ENCODE data around the gene PCDHB5.
A peak's percentile ranks its signal among the peaks of the same experiment; 100 is the strongest.
"Not testable (repeated sequence)": the region's sequence is repeated elsewhere in the genome, so short reads cannot be mapped to it uniquely, and the experiment has no call there.

Gene PCDHB5

GRCh38 chr5:141155540-141156374 lies 20.8 kb downstream of the PCDHB5 start:
- H4K20me1 ChIP-seq (ENCODE audit: insufficient read depth, low read length) = no peaks in the 10 kb centered on the region
- no peak overlapping the region for H3K27ac ChIP-seq (ENCODE audit: low read length)
- H3K9me2 ChIP-seq (replicated peaks; ENCODE audit: insufficient read depth, low read length) = no peaks in the 10 kb centered on the region
- H2AFZ ChIP-seq (ENCODE audit: low read length) = no peak overlapping the region
- H3K4me1 ChIP-seq (ENCODE audit: low read length) = no peaks in the 10 kb centered on the region
- TF ChIP-seq CTCF (IDR thresholded peaks at IDR 0.05; ENCODE audit: low read length) (peak; percentile 43), EZH2 (optimal IDR thresholded peaks at IDR 0.05; ENCODE audit: low read depth, low read length) (no peak), EZH2phosphoT487 (IDR thresholded peaks at IDR 0.05; ENCODE audit: low read length) (no peak)
- no peaks in the 10 kb centered on the region for H3K27me3 ChIP-seq (replicated peaks; ENCODE audit: insufficient read depth, low read length)
- H3F3A ChIP-seq (ENCODE audit: insufficient read depth, low read length) = no peaks in the 10 kb centered on the region
- no peak overlapping the region for H3K9ac ChIP-seq (ENCODE audit: low read length)
- no peaks in the 10 kb centered on the region for H3K9me3 ChIP-seq (replicated peaks; ENCODE audit: insufficient read depth, low read length)
- DNase-seq = no peak
- H3K36me3 ChIP-seq (replicated peaks; ENCODE audit: insufficient read depth, low read length) = no peaks in the 10 kb centered on the region
- no peaks in the 10 kb centered on the region for H3K79me2 ChIP-seq (ENCODE audit: low read length)
- H3K4me3 ChIP-seq (ENCODE audit: low read length) = no peak overlapping the region
- no peak overlapping the region for H3K4me2 ChIP-seq (ENCODE audit: low read depth, low read length)

GRCh38 chr5:141157356-141157755 lies 22.4 kb downstream of the PCDHB5 start:
- H3K9me3 ChIP-seq (replicated peaks; ENCODE audit: insufficient read depth, low read length); H3K36me3 ChIP-seq (replicated peaks; ENCODE audit: insufficient read depth, low read length); H3F3A ChIP-seq (ENCODE audit: insufficient read depth, low read length): not testable (repeated sequence)

GRCh38 chr5:141157901-141158300 lies 22.9 kb downstream of the PCDHB5 start:
- H3K27me3 ChIP-seq (replicated peaks; ENCODE audit: insufficient read depth, low read length); H3K79me2 ChIP-seq (ENCODE audit: low read length); DNase-seq; H3K4me1 ChIP-seq (ENCODE audit: low read length); H3K9ac ChIP-seq (ENCODE audit: low read length); H4K20me1 ChIP-seq (ENCODE audit: insufficient read depth, low read length); H3K4me3 ChIP-seq (ENCODE audit: low read length); H3K36me3 ChIP-seq (replicated peaks; ENCODE audit: insufficient read depth, low read length); H3K27ac ChIP-seq (ENCODE audit: low read length); H3K4me2 ChIP-seq (ENCODE audit: low read depth, low read length); H3K9me2 ChIP-seq (replicated peaks; ENCODE audit: insufficient read depth, low read length); H3F3A ChIP-seq (ENCODE audit: insufficient read depth, low read length); H2AFZ ChIP-seq (ENCODE audit: low read length); H3K9me3 ChIP-seq (replicated peaks; ENCODE audit: insufficient read depth, low read length): not testable (repeated sequence)

More at GRCh38 chr5:141157356-141157755, 22.4 kb downstream of the PCDHB5 start:
- not testable (repeated sequence) for H3K9ac ChIP-seq (ENCODE audit: low read length); H3K27ac ChIP-seq (ENCODE audit: low read length); H4K20me1 ChIP-seq (ENCODE audit: insufficient read depth, low read length); H3K4me1 ChIP-seq (ENCODE audit: low read length); DNase-seq; H3K79me2 ChIP-seq (ENCODE audit: low read length); H3K4me2 ChIP-seq (ENCODE audit: low read depth, low read length); H3K4me3 ChIP-seq (ENCODE audit: low read length); H3K27me3 ChIP-seq (replicated peaks; ENCODE audit: insufficient read depth, low read length); H2AFZ ChIP-seq (ENCODE audit: low read length); H3K9me2 ChIP-seq (replicated peaks; ENCODE audit: insufficient read depth, low read length)

GRCh38 chr5:141172381-141173204 lies 37.6 kb downstream of the PCDHB5 start, which contains the start of gene PCDHB7:
Gene PCDHB7 (plus strand): TSS chr5:141172644. CDS start chr5:141172836, 192 bp downstream.
- Histone ChIP-seq H3K4me2 (ENCODE audit: low read depth, low read length) (peak within 1 kb of the TSS; percentile 56), H3K4me3 (ENCODE audit: low read length) (peak within 1 kb of the TSS; percentile 52), H3K27me3 (replicated peaks; ENCODE audit: insufficient read depth, low read length) (no peaks in the 10 kb centered on the region; the same call in 1 of the 2 replicates), H3K9ac (ENCODE audit: low read length) (no peak within 1 kb of the TSS), H3K36me3 (replicated peaks; ENCODE audit: insufficient read depth, low read length) (no peaks in the 10 kb centered on the region), H3K4me1 (ENCODE audit: low read length) (no peaks in the 10 kb centered on the region), H3K79me2 (ENCODE audit: low read length) (no peaks in the 10 kb centered on the region), H3F3A (ENCODE audit: insufficient read depth, low read length) (no peaks in the 10 kb centered on the region), H3K9me3 (replicated peaks; ENCODE audit: insufficient read depth, low read length) (no peaks in the 10 kb centered on the region), H4K20me1 (ENCODE audit: insufficient read depth, low read length) (no peaks in the 10 kb centered on the region), H2AFZ (ENCODE audit: low read length) (peak within 1 kb of the TSS; percentile 67), H3K27ac (ENCODE audit: low read length) (no peak within 1 kb of the TSS), H3K9me2 (replicated peaks; ENCODE audit: insufficient read depth, low read length) (no peaks in the 10 kb centered on the region)
- TF ChIP-seq EZH2 (optimal IDR thresholded peaks at IDR 0.05; ENCODE audit: low read depth, low read length) (no peak), EZH2phosphoT487 (IDR thresholded peaks at IDR 0.05; ENCODE audit: low read length) (no peak), CTCF (IDR thresholded peaks at IDR 0.05; ENCODE audit: low read length) (peak; percentile 83)
- peak; percentile 49 for DNase-seq

GRCh38 chr5:141174291-141175104 lies 39.5 kb downstream of the PCDHB5 start:
- H4K20me1 ChIP-seq (ENCODE audit: insufficient read depth, low read length); H3K4me1 ChIP-seq (ENCODE audit: low read length); H3K36me3 ChIP-seq (replicated peaks; ENCODE audit: insufficient read depth, low read length); H3K79me2 ChIP-seq (ENCODE audit: low read length); H3K27me3 ChIP-seq (replicated peaks; ENCODE audit: insufficient read depth, low read length); H2AFZ ChIP-seq (ENCODE audit: low read length); H3K9ac ChIP-seq (ENCODE audit: low read length); H3K4me3 ChIP-seq (ENCODE audit: low read length); H3K4me2 ChIP-seq (ENCODE audit: low read depth, low read length); H3K27ac ChIP-seq (ENCODE audit: low read length); DNase-seq; H3F3A ChIP-seq (ENCODE audit: insufficient read depth, low read length); H3K9me3 ChIP-seq (replicated peaks; ENCODE audit: insufficient read depth, low read length); H3K9me2 ChIP-seq (replicated peaks; ENCODE audit: insufficient read depth, low read length): not testable (repeated sequence)
